Activated CD4-positive, alpha-beta T cell treated with anti-CD3 and anti-CD28 coated beads for 36 hours (primary cell): ENCODE data around the gene CES4A. TPM values are rescaled to one million over a fixed set of nuclear protein-coding genes. Genes with fewer than 3 reads are reported as not detected.
"Not testable (repeated sequence)": the region's sequence is repeated elsewhere in the genome, so short reads cannot be mapped to it uniquely, and the experiment has no call there.

Experiments used
- ATAC-seq: fragments of 200-7000 bp; cut with Tn5 transposase; one replicate; pipeline ENCODE4 v1.10.0; 2021; ENCODE audit warnings: mild to moderate bottlenecking, moderate library complexity
- CTCF ChIA-PET: fragments of 350-600 bp; sonication (Branson Sonifier 250); formaldehyde crosslinking; loops from one replicate; lab custom pipeline; 2021; ENCODE audit warnings: antibody characterized with exemption; lab: Charles Lee
- POLR2A ChIA-PET: fragments of 350-600 bp; sonication (Branson Sonifier 250); formaldehyde crosslinking; loops from one replicate; lab custom pipeline; 2021; ENCODE audit warnings: antibody characterized with exemption, inconsistent platforms; lab: Charles Lee
- DNase-seq: peaks from one replicate; pipeline ENCODE4 v3.0.0-alpha.2; 2020
- H3K27ac Mint-ChIP-seq: one replicate; pipeline ENCODE4 v1.8.0; 2021; ENCODE audit warnings: mixed read lengths
- H3K27me3 Mint-ChIP-seq: one replicate; pipeline ENCODE4 v1.8.0; 2021; ENCODE audit warnings: mixed read lengths
- H3K36me3 Mint-ChIP-seq: one replicate; pipeline ENCODE4 v1.8.0; 2021; ENCODE audit warnings: low read depth, mixed read lengths
- H3K4me1 Mint-ChIP-seq: one replicate; pipeline ENCODE4 v1.8.0; 2021; ENCODE audit warnings: mixed read lengths
- H3K4me3 Mint-ChIP-seq: one replicate; pipeline ENCODE4 v1.8.0; 2021; ENCODE audit warnings: mild to moderate bottlenecking, moderate library complexity, mixed read lengths
- H3K9me3 Mint-ChIP-seq: one replicate; pipeline ENCODE4 v1.8.0; 2021; ENCODE audit warnings: low read depth, mixed read lengths
- intact Hi-C, 2 experiments: fragments of 100-400 bp; cut with DNase I in 1 of 2; cut with micrococcal nuclease in 1 of 2; formaldehyde crosslinking; loops; one replicate each; pipeline versions ENCODE4 v1.14.2 to v1.15.1; 2022 to 2024; cut with DNase I, micrococcal nuclease
- total RNA-seq, 2 experiments: library from RNA; stranded (reverse); gene quantifications; one replicate each; pipeline ENCODE4 v1.2.3, GENCODE V29; 2021

CES4A gene
- total RNA-seq, 2 experiments from 2014 or later, result 13.5 to 15.7 TPM

- POLR2A ChIA-PET, result interaction anchor here (1.0 to 1.5 kb wide), 3 partner anchors 9 to 12 kb away, joined by 3 to 8 read pairs (median 6); no protein-coding TSS in a partner anchor
- CTCF ChIA-PET, result interaction anchor here (0.6 to 5.8 kb wide), 9 partner anchors 11 to 162 kb away, joined by 3 to 55 read pairs (median 6); no protein-coding TSS in a partner anchor
- no peaks in the 10 kb centered on the region for H3K9me3 Mint-ChIP-seq
Measured at GRCh38 chr16:67029254-67030096, 41.1 kb downstream of the CES4A start.

DNA sequence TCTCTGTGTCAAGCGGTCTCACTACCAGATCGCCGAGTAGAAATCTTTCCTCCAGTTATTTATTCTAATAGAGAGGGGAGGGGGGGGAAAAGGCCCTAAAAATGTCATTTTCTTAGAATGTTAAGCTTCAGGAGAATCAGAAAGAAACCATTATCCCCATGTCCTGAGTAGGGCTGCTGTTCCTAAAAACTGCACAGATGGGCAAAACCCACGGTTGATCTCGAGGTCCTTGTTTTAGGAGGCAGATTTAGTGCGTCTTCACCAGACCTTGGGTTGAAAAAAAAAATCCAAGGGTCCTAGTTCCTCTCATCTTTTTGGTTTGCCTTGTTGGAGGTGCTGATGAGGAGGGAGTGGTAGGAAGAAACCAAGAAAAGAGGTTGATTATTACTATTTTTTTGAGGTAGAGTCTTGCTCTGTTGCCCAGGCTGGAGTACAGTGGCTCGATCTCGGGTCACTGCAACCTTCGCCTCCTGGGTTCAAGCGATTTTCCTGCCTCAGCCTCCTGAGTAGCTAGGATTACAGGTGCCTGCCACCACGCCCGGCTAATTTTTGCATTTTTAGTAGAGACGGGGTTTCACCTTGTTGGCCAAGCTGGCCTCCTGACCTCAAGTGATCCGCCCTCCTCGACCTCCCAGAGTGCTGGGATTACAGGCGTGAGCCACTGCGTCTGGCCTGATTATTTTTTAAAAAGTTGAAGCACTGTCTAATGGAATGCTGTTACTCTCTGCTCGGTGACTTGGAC is 42.0 kb downstream of the CES4A start:
- CTCF ChIA-PET, result interaction anchor here (0.6 to 5.8 kb wide), 13 partner anchors 11 to 163 kb away, joined by 3 to 55 read pairs (median 5); no protein-coding TSS in a partner anchor
- peak overlapping the region; percentile 85 for H3K27ac Mint-ChIP-seq
- no peaks in the 10 kb centered on the region for H3K27me3 Mint-ChIP-seq
- ATAC-seq (no peak), DNase-seq (no peak)
- POLR2A ChIA-PET, result interaction anchor here (0.5 to 1.3 kb wide), 2 partner anchors 12 to 140 kb away, joined by 3 to 6 read pairs; no protein-coding TSS in a partner anchor
- peaks cover 33% of the 10 kb centered on the region for H3K36me3 Mint-ChIP-seq
- intact Hi-C loops, result loop anchor here in 1 of 2 experiments (2.0 kb wide), 1 partner anchor 24 kb away; no protein-coding TSS in a partner anchor
- peak overlapping the region; percentile 87 for H3K4me3 Mint-ChIP-seq
- peaks cover 44% of the 10 kb centered on the region for H3K4me1 Mint-ChIP-seq
- H3K9me3 Mint-ChIP-seq, result no peaks in the 10 kb centered on the region

More at GRCh38 chr16:67029254-67030096, 41.1 kb downstream of the CES4A start:
- peak overlapping the region; percentile 85 for H3K27ac Mint-ChIP-seq
- peaks cover 36% of the 10 kb centered on the region for H3K4me1 Mint-ChIP-seq
- intact Hi-C loops, result loop anchor here (1.0 to 2.0 kb wide), 11 partner anchors 24 to 452 kb away; partner anchors contain the start of genes ATP6V0D1 (in 1 of the 2), CIAO2B (in 1 of the 2), CMTM4 (in 1 of the 2) and FBXL8 (in 1 of the 2)
- H3K36me3 Mint-ChIP-seq, result peaks cover 29% of the 10 kb centered on the region
- peak; percentile 28 for ATAC-seq
- H3K27me3 Mint-ChIP-seq, result no peaks in the 10 kb centered on the region
- peak overlapping the region; percentile 87 for H3K4me3 Mint-ChIP-seq
- peak; percentile 76 for DNase-seq

DNA sequence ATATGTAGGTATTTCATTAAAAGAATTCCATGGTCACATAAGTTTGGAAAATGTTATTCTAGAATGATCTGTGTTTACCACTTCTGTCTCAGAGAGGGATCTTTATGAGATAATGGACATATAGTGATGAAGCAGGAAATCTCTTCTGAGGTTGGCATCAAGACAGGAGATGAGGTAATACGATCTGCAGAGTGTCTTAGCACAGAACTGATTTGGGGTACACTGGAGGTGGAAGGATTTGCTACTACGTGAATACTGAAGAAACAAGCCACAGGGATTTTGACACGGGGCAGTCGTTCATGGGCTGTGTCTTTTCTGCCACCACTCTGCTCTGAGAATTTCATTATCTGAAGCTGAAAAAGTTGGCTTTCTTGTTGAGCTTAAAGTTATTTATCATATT is 46.1 kb downstream of the CES4A start:
- H3K4me3 Mint-ChIP-seq, result no peak overlapping the region
- H3K4me1 Mint-ChIP-seq, result peaks cover 56% of the 10 kb centered on the region
- ChIA-PET POLR2A (interaction anchor here (0.7 kb wide), 1 partner anchor 394 kb away, joined by 6 read pairs; no protein-coding TSS in a partner anchor), CTCF (interaction anchor here (0.7 to 2.1 kb wide), 2 partner anchors 9 to 121 kb away, joined by 3 to 8 read pairs; no protein-coding TSS in a partner anchor)
- H3K27ac Mint-ChIP-seq, result no peak overlapping the region
- no peak for DNase-seq
- no peaks in the 10 kb centered on the region for H3K27me3 Mint-ChIP-seq
- no peaks in the 10 kb centered on the region for H3K9me3 Mint-ChIP-seq
- intact Hi-C loops, result no loop called here
- peaks cover 43% of the 10 kb centered on the region for H3K36me3 Mint-ChIP-seq
- ATAC-seq, result no peak

- ChIA-PET POLR2A (no interaction called here), CTCF (interaction anchor here (0.6 to 2.1 kb wide), 6 partner anchors 18 to 120 kb away, joined by 3 to 8 read pairs (median 3); no protein-coding TSS in a partner anchor)
- Mint-ChIP-seq H3K9me3 (no peaks in the 10 kb centered on the region), H3K4me3 (no peak overlapping the region), H3K36me3 (peaks cover 43% of the 10 kb centered on the region), H3K4me1 (peaks cover 61% of the 10 kb centered on the region), H3K27ac (no peak overlapping the region), H3K27me3 (no peaks in the 10 kb centered on the region)
- ATAC-seq, result no peak
- intact Hi-C loops, result no loop called here
- DNase-seq, result no peak
Measured at GRCh38 chr16:67035364-67035763, 47.0 kb downstream of the CES4A start.

GRCh38 chr16:67036323-67036741 is 47.9 kb downstream of the CES4A start:
- H3K36me3 Mint-ChIP-seq, result peaks cover 45% of the 10 kb centered on the region
- H3K27ac Mint-ChIP-seq, result no peak overlapping the region
- no peaks in the 10 kb centered on the region for H3K27me3 Mint-ChIP-seq
- CTCF ChIA-PET, result interaction anchor here (0.9 to 2.1 kb wide), 3 partner anchors 8 to 119 kb away, joined by 3 to 8 read pairs (median 5); no protein-coding TSS in a partner anchor
- DNase-seq (no peak), ATAC-seq (no peak)
- H3K4me3 Mint-ChIP-seq, result no peak overlapping the region
- POLR2A ChIA-PET, result no interaction called here
- peaks cover 57% of the 10 kb centered on the region for H3K4me1 Mint-ChIP-seq
- intact Hi-C loops, result no loop called here
- no peaks in the 10 kb centered on the region for H3K9me3 Mint-ChIP-seq

DNA sequence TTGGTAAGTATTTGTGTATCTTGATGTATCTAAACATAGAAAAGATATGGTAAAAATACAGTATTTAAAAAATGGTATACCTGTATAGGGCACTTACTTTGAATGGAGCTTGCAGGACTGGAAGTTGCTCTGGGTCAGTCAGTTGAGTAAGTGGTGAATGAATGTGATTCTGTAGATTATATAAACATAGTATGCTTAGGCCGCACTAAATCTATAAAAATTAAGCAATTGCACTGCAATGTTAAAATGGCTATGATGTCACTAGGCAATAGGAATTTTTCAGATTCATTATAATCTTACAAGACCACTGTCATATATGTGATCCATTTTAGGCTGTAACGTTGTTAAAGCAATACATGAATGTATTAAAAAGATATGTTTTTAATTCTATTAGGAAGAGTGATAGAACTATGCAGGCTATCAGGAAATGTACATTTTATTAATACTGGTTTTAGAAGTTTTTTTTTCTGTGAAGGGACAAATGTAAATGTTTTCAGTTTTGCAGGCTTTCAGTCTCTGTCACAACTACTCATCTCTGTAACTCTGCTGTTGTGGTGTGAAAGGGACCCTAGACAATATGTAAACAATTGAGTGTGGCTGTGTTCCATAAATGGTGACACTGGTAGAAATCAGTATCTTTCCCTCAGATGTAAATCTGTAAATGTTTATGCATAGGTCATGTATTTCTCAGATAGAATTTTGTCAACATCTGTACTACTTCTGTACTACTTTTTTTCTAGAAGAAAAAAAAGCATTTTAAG is 51.1 kb downstream of the CES4A start:
- peak; percentile 55 for ATAC-seq

GRCh38 chr16:67040166-67040565 is 51.8 kb downstream of the CES4A start:
- intact Hi-C loops, result no loop called here
- POLR2A ChIA-PET, result no interaction called here
- Mint-ChIP-seq H3K9me3 (no peaks in the 10 kb centered on the region), H3K4me3 (no peak overlapping the region), H3K27me3 (no peaks in the 10 kb centered on the region), H3K27ac (no peak overlapping the region), H3K36me3 (peaks cover 30% of the 10 kb centered on the region), H3K4me1 (peaks cover 39% of the 10 kb centered on the region)
- ATAC-seq, result no peak
- CTCF ChIA-PET, result interaction anchor here (2.6 kb wide), 1 partner anchor 13 kb away, joined by 11 read pairs; no protein-coding TSS in a partner anchor
- DNase-seq, result no peak

More for the DNA sequence above, 51.1 kb downstream of the CES4A start:
- no peak for DNase-seq
- intact Hi-C loops, result no loop called here
- Mint-ChIP-seq H3K9me3 (no peaks in the 10 kb centered on the region), H3K4me3 (no peak overlapping the region), H3K27ac (no peak overlapping the region), H3K27me3 (no peaks in the 10 kb centered on the region), H3K36me3 (peaks cover 33% of the 10 kb centered on the region), H3K4me1 (peaks cover 46% of the 10 kb centered on the region)
- ChIA-PET CTCF (interaction anchor here (2.6 kb wide), 1 partner anchor 14 kb away, joined by 11 read pairs; no protein-coding TSS in a partner anchor), POLR2A (no interaction called here)

GRCh38 chr16:67040906-67041305 is 52.5 kb downstream of the CES4A start:
- H3K27ac Mint-ChIP-seq, result peak overlapping the region; percentile 60
- peaks cover 26% of the 10 kb centered on the region for H3K36me3 Mint-ChIP-seq
- DNase-seq, result no peak
- peaks cover 35% of the 10 kb centered on the region for H3K4me1 Mint-ChIP-seq
- H3K9me3 Mint-ChIP-seq, result no peaks in the 10 kb centered on the region
- intact Hi-C loops, result no loop called here
- ATAC-seq, result no peak
- no peak overlapping the region for H3K4me3 Mint-ChIP-seq
- ChIA-PET CTCF (interaction anchor here (0.7 to 2.6 kb wide), 8 partner anchors 8 to 316 kb away, joined by 3 to 11 read pairs (median 4); no protein-coding TSS in a partner anchor), POLR2A (interaction anchor here (0.6 kb wide), 1 partner anchor 19 kb away, joined by 6 read pairs; no protein-coding TSS in a partner anchor)
- H3K27me3 Mint-ChIP-seq, result no peaks in the 10 kb centered on the region

DNA sequence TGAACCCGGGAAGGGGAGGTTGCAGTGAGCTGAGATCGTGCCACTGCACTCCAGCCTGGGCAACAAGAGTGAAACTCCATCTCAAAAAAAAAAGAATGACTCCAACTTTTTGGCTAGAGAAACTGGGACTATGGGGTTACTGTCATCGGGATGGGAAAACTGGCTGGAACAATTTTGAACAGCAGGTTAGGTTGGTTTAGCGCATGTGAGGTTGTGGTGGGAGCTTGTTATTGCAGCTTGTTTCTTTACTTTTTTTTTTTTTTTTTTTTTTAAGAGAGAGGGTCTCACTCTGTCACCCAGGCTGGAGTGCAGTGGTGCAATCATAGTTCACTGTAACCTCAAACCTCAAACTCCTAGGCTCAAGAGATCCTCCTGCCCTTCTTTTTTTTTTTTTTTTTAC is 53.1 kb downstream of the CES4A start:
- H3K27ac Mint-ChIP-seq, DNase-seq, H3K9me3 Mint-ChIP-seq, H3K27me3 Mint-ChIP-seq, H3K4me3 Mint-ChIP-seq, intact Hi-C loops, ATAC-seq: not testable (repeated sequence)
- peaks cover 33% of the 10 kb centered on the region for H3K4me1 Mint-ChIP-seq
- H3K36me3 Mint-ChIP-seq, result peaks cover 23% of the 10 kb centered on the region
- CTCF ChIA-PET, result interaction anchor here (0.7 to 2.6 kb wide), 10 partner anchors 9 to 317 kb away, joined by 3 to 11 read pairs (median 4); no protein-coding TSS in a partner anchor
- POLR2A ChIA-PET, result interaction anchor here (0.6 to 0.7 kb wide), 2 partner anchors 15 to 19 kb away, joined by 4 to 6 read pairs; no protein-coding TSS in a partner anchor

GRCh38 chr16:67043420-67043819 is 55.0 kb downstream of the CES4A start:
- H3K27ac Mint-ChIP-seq, result no peak overlapping the region
- H3K27me3 Mint-ChIP-seq, result no peaks in the 10 kb centered on the region
- ATAC-seq, result peak; percentile 43
- CTCF ChIA-PET, result interaction anchor here (0.7 to 2.2 kb wide), 12 partner anchors 8 to 303 kb away, joined by 3 to 12 read pairs (median 4); partner anchors contain the start of gene CES3
- no peak for DNase-seq
- H3K9me3 Mint-ChIP-seq, result no peaks in the 10 kb centered on the region
- H3K36me3 Mint-ChIP-seq, result peaks cover 18% of the 10 kb centered on the region
- POLR2A ChIA-PET, result interaction anchor here (0.6 to 0.7 kb wide), 2 partner anchors 25 to 26 kb away, joined by 4 to 5 read pairs; no protein-coding TSS in a partner anchor
- H3K4me3 Mint-ChIP-seq, result no peak overlapping the region
- intact Hi-C loops, result no loop called here
- peaks cover 32% of the 10 kb centered on the region for H3K4me1 Mint-ChIP-seq
